Measurements from ENCODE around the gene TH.

TH gene

DNA sequence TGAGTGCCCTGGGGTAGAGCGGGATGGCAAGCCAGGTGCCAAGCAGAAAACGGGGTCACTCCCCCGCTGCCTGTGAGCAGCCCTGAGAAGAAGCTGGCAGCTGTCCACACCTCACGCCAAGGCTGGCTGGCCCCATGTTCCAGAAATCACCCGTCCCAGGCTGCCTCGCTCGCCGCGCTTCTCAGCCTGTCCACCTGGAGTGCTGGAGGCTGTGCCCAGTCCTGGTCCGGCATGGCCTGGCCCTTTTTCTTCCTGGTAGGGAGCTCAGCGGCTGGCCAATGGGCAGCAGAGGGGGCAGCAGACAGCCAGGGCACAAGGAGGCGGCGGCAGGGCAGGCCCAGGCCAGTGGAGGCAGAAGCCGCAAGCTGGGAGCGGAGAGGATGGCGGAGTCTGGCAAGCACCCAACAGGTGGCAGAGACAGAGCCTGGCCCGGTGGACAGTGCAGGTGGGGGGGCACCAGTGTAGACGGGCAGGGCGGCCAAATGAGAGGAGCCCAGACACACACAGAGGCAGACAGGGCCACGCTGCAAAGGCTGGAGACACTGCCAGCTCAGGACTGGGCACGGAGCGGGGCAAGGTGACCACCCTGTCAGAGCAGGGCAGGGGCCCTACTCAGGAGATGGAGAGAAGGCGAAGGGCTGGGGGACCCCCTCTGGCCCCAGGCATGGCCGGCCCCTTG, 37.2 kb upstream of the TH start:
- no peak for DNase-seq

DNA sequence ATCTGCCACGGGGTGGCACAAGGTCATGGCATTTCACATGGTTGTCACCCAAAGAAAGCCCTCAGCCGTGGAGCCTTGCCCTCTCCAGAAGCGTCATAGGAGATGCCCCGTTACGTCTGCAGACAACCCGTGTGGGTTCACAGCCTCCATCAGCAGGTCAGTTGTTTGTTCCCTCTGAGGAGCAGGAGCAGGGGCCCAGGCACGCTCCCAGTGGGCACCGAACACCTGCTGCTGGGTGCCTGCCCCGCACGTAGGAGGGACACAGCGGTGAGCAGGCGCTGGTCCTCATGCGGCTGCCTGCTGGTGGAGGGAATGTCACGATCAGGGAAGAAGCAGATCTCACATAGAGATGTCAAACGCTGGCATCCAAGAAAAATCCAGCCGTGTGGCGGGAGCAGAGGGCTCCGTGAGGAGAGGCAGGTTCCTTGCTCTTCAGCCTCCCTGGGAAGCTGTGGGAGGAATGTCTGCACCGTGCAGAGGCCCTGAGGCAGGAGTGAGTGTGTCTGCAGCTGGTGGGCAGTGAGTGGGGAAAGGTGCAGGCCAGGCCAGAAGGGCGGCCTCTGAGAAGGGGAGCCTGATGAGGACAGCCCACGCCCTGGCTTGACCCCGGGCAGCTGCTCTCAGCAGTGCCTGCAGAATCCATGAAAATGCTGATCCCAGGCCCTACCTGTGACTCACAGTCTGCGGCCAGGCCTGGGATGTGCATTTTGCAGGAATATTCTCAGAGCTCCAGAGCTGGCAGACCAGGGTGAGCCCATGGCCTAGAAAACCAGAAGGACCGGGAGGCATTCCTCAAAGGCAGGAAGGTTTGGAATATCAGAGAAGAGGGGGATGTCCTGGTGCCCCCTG, 36.4 kb upstream of the TH start:
- no peak for DNase-seq

DNA sequence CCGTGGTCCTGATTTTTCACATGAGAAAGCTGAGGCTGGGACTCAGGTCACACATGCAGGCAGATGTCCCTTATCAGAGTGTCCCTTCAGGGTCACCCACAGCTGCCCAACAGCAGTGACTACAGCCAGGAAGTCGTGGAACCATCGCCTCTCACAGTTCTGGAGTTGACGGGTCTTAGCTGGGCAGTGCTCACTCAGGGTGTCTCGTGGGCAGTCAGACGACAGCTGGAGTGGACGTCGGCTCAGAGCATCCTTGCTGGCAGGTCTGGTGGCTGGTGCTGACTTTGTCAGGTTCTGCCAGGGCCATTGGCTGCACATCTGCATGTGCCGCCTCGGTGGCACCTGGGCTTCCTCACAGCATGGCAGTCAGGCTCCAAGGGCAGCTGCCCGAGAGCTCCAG, 35.6 kb upstream of the TH start:
- no peak for DNase-seq

DNA sequence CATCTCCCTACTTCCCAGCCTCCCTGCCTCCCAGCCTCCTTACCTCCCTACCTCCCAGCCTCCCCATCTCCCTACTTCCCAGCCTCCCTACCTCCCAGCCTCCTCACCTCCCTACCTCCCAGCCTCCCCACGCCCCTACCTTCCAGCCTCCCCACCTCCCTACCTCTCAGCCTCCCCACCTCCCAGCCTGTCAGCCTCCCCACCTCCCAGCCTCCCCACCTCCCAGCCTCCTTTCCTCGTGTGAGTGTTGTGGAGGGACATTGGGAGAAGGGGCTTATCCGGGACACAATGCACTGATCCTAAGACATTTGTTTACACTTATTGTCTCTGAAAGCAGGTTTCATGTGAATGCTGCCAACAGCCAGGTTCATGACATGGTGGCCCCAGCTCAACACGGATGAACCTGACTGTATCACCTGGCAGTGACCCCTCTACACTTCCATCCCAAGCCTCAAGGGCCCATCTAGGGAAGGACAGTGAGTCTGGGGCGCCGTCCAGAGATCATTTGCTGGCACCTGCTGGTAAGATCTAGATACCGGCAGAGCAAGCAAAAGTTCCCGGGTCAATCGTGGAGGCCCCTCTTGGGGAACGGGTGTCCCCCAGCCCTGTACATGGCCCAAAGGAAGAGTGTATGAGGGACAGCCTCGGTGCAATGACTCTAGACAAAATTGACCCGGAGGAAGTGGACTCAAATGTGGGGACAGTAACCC, 34.5 kb upstream of the TH start:
- DNase-seq, result no peak

DNA sequence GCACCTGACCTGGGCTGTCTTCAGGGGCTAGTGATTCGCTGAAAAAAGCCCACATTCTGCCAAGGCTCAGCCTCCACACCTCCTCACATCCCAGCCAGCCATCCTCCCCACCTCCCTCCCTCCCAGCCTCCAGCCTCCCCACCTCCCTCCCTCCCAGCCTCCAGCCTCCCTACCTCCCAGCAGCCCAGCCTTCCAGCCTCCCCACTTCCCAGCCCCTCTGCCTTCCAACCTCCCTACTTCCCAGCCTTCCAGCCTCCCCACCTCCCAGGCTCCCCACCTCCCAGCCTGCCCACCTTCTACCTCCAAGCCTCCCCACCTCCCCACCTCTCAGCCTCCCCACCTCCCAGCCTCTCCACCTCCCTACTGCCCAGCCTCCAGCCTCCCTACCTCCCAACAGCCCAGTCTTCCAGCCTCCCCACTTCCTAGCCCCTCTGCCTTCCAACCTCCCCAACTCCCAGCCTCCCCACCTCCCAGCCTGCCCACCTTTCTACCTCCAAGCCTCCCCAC, 33.7 kb upstream of the TH start:
- DNase-seq, result no peak

DNA sequence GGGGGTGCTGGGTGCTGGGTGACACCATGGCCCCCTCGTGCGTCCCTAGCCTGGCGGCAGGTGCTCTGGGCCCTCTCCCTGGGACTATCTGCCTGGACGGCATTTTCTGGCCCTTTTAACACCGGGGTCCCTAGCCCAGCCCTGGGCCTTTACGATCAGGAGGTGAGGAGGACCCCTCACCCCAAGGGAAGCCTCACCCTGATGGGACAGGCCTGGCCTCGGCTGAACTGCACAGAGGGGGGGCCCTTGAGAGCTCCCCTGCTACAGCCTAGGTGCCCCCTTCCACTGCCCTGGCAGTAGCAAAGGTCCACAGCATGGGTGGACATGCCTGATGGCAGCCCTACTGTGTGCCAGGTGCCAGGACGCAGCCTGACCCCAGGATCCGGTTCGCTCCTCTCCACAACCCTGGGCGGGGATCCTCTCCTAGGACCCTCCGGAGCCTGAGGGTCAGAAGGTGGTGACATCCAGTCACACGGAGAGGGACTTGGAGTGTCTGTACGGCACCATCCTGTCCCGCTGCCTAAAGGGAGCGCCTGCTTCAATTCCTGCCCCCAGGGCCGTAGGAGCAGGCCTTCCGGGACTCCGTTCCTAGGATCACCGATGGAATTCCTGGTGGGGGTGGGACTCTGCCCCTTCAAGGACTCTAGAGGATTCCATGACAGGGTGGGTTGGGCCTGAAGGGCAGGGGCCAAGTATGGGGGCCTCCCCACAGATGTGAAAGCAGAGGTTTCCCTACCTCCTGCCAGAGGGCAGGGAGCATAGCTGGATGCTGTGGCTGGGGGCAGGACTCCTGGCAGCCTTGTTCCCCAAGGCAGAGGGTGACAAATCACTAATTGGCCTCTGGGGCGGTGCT, 33.0 kb upstream of the TH start:
- no peak for DNase-seq

DNA sequence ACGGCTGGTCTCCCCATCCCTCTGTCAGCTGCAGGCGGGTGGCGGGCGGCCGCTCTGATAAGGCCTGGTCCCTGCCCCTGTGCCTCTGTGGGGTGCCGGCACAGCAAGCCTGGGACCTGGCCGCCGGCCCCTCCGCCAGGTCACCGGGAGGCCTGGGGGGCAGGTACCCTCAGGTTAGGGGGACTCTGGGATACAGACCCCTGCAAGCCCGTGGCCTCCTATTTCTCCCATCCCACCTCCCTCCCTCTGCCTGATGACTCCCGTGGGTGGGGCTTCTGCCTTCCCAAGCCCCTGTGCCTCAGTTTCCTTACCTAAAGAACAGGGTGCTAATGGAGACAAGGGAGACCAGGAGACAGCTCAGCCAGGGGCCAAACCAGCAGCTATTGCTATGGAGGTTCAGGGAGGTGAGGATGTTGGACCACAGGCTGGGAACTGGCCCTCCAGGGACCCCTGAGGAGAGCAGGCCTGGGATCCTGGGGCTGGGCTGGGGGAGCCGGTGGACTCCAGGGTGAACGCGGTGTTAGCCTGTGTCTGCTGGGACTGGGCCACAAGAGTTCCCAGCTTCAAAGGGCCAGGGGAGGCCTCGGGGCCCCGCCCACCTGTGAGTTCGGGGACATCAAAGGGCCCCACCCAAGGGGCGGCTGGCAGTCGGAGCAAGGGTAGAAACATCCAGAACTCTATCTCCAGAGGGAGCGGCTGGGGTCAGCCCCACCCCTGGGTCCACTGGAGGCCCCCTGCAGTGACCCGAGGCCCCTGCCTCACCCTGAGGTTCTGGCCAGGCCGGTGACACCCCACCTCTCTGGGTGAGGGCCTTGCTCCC, 32.0 kb upstream of the TH start:
- no peak for DNase-seq

DNA sequence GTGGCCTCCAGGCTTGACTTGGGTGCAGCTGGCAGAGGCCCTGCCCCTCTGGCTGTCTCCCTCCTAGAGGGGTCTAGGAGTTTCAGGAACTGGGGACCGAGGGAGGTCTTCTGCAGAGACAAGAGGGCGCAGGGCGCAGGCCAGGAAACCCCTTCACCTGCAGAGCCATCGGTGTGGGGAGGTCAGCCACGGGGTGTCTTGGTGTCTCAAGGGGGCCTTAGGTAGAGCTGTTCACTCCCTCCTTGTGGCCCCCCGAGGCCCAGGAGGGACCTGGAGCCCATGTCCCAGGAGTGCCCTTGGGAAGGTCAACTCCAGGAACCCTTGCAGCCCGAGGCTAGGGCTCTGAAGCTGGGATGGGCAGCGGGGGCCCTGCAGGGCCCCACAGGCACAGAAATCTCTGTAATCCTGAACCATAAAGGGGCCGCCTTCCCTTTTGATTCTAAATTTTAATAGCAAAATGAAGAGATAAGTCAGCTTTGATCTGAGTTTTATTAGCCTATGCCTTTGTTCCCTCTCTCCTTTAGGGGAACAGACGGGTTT, 31.4 kb upstream of the TH start:
- DNase-seq, result no peak

DNA sequence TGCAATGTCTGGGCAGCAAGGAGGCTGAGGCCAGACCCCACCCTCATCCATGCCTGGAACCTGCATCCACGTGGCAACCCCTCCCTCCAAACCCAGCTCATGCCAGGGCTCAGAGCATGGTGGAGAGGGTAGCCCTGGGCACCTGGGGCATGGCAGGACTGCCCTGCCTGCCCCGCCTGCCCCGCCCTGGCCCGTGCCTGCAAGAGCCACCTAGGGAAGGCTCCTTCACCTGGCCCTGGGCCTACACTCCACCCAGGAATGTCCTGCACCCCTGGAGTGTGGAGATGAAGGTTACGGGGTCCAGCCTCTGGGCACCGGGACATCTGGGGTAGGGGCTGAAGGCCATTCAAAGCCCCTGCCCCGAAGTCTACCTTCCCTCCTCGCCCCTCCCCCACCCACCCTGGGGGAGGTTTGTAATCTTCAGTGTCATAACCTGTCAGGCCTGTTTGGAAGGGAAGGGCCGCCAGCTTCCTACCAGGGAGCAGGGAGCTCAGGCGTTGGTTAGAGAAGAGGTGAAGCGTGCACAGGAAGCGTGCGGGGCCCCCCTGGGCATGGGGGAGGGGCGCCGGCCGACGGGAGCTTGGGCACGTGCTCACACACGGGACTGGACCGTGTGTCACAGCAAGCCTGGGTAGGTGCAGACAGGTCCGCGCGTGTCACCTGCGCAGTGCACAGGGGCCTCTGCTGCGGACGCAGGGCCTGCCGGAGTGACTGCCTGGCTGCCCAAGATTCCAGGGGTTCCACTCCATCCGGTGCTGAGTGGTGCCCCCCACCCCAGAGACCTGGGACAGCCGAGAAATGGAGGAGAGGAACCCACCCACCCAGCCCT, 30.7 kb upstream of the TH start:
- no peak for DNase-seq

DNA sequence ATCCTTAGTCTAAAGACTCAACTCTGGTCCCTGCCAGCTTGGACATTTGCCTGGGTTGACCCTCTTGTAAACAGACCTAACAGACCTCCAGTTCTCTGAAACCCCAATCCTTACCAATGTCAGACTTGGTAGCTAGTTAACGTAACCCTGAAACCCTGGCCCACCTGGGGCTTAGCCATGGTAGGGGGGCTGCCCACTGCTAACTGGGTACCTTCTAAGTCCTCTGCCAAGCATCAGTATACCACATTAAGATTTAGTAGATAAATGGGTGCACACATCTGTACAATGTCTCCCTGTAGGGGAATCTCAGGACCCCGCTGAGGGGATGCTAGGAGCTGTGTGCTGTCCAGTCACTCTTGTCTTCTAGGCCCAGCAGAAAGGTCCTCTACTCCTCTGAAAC, 29.9 kb upstream of the TH start:
- no peak for DNase-seq

DNA sequence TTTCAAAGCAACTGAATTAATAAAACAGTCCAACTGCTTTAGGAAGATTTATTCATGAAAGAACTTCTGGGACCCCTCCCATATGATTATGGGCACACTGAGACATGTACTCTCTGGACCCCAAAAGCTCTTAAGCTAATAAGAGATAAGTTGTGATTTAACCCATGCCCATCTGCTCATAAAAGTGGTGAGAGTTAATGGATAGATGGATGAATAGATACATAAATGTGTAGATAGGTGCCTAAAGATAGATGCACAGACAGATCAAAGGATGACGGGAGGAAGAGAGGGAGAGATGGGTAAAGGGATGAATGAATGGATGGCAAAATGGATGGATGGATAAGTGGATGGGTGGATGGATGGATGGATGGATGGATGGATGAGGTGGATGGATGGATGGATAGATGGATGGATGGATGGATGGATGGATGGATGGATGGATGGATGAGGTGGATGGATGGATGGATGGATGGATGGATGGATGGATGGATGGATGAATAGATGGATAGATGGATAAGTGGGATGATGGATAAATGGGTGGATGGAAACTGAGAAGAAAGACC, 29.4 kb upstream of the TH start:
- no peak for DNase-seq

DNA sequence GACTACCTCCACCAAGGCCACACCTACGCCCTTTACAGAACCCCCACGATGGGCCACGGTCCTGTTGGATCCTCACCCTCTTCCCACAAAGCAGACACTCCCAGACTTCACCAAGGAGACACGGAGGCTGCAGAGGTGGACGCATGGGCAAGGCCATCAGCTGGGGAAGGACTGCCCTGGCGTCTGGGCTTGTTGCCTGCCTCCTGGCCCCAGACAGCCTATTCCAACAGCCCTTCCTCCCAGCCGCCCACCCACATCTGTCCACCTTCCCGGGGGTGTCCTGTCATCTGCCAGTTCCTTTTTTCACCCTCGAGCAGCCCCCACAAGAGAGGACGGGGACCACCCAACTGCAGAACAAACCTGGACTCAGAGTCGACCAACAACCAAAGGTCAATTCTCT, 28.9 kb upstream of the TH start:
- no peak for DNase-seq

DNA sequence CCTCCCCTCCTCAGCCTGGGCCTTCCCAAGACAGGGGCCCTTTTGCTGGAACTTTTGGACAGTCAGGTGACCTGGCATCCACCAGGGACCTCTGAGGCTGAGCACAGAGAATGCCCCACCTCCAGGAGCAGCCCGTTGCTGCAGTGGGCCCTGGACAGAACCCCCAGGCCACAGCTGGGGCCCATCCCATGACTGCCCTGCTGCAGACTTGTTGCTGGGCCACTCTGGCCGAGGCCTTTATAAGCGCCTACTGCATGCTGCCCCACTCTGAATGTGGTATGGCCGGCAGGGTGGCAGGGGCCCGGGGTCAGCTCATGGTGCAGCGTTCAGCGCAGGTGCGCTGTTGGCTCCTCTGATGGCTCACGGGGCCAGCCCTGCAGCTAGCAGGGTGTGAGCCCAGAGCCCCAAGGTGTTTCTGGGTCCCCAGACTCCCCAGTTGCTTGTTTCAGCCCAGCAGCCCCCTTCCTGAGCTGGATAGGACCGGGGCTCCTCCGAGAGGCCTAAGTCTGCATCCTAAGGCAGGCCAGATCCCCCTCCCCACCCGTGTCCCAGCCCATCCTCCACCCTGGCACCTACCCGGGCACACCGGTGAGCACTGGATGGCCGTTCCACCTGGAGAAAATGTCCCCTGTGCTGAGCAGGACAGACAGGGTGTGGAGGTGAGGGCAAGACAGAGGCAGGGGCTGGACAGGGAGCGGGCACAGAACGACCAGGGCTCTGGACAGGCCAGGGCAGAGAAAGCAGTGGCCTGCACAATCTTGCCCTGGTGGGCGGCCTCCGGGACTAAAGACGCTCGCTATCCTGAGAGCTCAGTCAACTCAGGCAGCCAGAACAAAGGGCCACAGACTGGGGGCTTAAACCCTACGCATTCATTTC, 28.1 kb upstream of the TH start:
- no peak for DNase-seq

DNA sequence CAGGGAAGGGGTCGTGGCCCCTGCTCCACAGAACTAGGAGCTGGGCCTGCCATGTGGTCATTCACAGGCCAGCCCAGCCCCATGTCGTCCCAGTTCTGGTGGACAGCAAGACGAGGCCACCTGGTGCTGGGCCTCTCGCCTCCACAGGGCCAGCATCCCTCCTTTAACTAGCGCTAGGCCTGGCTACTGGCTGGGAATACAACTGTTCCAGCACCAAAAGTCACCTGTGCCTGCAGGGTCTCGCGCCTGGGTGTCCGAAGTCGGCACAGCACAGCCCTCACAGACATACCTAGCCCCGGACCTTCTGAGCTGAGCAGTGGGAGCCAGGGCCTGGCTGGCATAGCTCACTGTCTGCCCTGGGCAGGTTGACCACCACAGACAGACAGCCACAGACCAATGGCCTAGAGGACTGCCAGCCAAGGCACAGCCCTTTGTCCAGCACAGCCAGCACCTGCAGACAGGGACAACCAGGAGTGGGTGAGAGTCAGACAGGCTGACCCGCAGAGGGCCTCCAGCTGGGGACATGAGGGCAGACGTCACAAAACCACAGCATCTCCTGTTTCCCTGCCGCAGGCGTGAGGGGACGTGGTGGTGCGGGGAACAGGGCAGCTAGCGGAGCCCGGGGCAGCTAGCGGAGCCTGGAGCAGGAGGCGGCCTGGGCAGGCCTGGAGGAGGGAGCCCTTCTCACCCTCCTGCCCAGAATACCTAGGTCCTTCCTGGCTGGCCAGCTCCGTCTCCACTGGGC, 27.2 kb upstream of the TH start:
- DNase-seq, result no peak

DNA sequence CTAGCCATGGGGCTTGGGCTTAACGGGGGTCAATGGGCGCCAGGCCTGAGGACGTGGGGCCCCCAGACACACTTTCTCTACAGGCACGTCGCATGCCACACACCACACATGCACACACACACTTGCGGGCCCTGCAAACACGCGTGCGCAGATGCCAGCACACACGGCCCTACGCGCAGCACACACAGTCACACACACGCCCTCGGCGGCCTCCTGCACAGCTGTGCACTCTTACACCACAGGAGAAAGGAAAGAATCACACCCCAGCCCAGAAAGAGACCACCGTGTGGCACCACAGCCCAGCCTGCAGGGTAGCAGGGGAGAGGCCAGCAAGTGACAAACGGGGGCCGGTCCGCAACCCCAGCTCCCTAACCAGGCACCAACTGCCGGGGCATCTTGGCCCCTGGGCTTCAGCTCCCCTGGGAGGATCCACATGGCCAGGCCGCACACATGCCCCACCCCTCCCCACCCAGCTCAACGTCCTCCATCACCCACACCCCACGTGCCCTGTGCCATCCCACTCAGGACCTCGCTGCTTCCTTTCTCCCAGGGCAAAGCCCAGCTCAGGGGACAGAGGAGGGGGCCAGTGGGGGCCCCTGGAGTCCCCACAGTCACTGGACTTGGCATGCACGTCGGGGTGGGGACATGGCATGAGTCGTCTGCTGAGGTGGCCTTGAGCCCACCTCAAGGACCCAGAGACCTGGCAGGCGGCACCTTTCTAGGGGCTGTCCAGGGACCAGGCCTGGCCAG, 26.3 kb upstream of the TH start:
- no peak for DNase-seq

DNA sequence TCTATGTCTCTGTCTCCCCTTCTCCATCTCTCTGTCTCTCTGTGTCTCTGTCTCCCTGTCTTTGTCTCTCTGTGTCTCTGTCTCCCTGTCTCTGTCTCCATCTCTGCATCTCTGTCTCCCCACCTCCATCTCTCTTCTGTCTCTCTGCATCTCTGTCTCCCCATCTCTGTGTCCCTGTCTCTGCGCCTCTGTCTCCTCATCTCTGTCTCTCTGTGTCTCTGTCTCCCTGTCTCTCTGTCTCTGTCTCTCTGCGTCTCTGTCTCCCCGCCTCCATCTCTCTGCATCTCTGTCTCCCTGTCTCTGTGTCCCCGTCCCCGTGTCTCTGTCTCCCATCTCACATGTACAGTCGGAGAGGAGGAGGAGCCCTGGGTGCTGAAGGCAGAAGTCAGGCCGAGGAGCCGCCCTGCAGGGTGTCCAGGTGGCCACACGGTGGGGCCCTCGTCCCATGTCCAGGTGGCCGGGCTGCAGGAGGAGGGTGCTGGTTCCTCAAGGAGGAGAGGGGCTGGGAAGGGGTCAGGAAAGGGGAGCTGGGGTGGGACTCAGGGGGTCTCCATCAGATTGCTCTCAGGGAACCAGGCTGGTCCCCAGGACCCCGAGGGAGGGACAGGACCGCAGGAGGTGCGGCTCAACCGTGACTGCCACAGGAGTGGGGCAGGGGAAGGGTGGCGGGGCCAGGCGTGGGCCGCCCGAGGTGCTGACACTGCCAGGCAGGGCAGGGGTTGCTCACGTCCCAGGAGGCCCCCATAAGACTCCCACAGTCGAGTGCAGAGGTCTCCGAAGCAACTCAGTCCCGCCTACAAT, 25.6 kb upstream of the TH start:
- DNase-seq, result no peak

DNA sequence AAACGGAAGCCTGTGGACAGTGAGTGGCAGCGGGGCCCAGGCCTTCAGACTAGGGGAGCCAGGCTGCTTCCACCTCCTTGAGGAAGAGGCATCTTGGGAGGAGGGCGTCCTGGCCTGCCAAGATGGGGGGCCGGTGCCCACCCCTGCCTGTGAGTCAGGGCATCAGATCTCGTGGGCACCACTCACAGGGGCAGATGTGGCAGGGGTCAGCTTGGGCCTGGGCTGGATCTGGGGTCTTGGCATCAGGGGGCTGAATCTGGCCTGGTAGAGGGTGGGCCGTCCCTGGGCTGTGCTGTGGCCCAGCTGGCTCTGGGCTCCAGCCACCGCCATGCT, 24.1 kb upstream of the TH start:
- DNase-seq, result no peak
